GM06990 (cell line): ENCODE data around the gene COL4A1.

Experiments used
- DNase-seq: peaks from one replicate; pipeline ENCODE4 v3.0.0-alpha.2; 2011; ENCODE audit not compliant: insufficient read length; ENCODE audit errors: extremely low read depth
- H3K27me3 ChIP-seq: replicated peaks from 2 replicates; pipeline ENCODE4 v1.6.0; 2011; ENCODE audit warnings: low read length; ENCODE audit not compliant: control insufficient read depth, insufficient read depth
- H3K36me3 ChIP-seq: 2 replicates; pipeline ENCODE4 v1.5.1; 2011; ENCODE audit warnings: low read length; ENCODE audit not compliant: control insufficient read depth, insufficient read depth
- H3K4me3 ChIP-seq: replicated peaks from 2 replicates; pipeline ENCODE4 v1.5.1; 2011; ENCODE audit warnings: low read depth, mild to moderate bottlenecking, control low read depth, low read length
- CTCF ChIP-seq: IDR thresholded peaks from 2 replicates; pipeline ENCODE4 v1.5.1; 2011; ENCODE audit warnings: low read length, control low read depth, mild to moderate bottlenecking, inconsistent platforms; ENCODE audit not compliant: insufficient read depth, poor library complexity, severe bottlenecking

The COL4A1 gene

GRCh38 chr13:110275931-110276552 lies 30.9 kb downstream of the COL4A1 start:
- no peak for DNase-seq
- no peaks in the 10 kb centered on the region for H3K27me3 ChIP-seq
- no peak for TF ChIP-seq CTCF
- H3K4me3 ChIP-seq = no peak overlapping the region
- H3K36me3 ChIP-seq = no peaks in the 10 kb centered on the region

- Histone ChIP-seq H3K27me3 (no peaks in the 10 kb centered on the region), H3K4me3 (no peak overlapping the region), H3K36me3 (no peaks in the 10 kb centered on the region)
- DNase-seq = no peak
- no peak for TF ChIP-seq CTCF
Measured at GRCh38 chr13:110274687-110275086, 32.3 kb downstream of the COL4A1 start.

GRCh38 chr13:110273254-110273653 lies 33.7 kb downstream of the COL4A1 start:
- Histone ChIP-seq H3K4me3 (no peak overlapping the region), H3K27me3 (no peaks in the 10 kb centered on the region), H3K36me3 (no peaks in the 10 kb centered on the region)
- no peak for DNase-seq
- no peak for TF ChIP-seq CTCF

GRCh38 chr13:110272651-110273050 lies 34.3 kb downstream of the COL4A1 start:
- no peak for TF ChIP-seq CTCF
- H3K27me3 ChIP-seq = no peaks in the 10 kb centered on the region
- DNase-seq = no peak
- H3K4me3 ChIP-seq = no peak overlapping the region
- H3K36me3 ChIP-seq = no peaks in the 10 kb centered on the region

GRCh38 chr13:110272227-110272626 lies 34.7 kb downstream of the COL4A1 start:
- H3K4me3 ChIP-seq = no peak overlapping the region

More at GRCh38 chr13:110272227-110272626, 34.7 kb downstream of the COL4A1 start:
- Histone ChIP-seq H3K27me3 (no peaks in the 10 kb centered on the region), H3K36me3 (no peaks in the 10 kb centered on the region)
- DNase-seq = no peak
- TF ChIP-seq CTCF = no peak
